ENCODE measurements around the gene SPRR2E. TPM values are rescaled to one million over a fixed set of nuclear protein-coding genes. Genes with fewer than 3 reads are reported as not detected.
"Not testable (repeated sequence)": the region's sequence is repeated elsewhere in the genome, so short reads cannot be mapped to it uniquely, and the experiment has no call there.

The SPRR2E gene
- not detected for total RNA-seq
- long read RNA-seq, donor 1, result 0 reads
- long read RNA-seq, donor 2, result 0 reads

DNA sequence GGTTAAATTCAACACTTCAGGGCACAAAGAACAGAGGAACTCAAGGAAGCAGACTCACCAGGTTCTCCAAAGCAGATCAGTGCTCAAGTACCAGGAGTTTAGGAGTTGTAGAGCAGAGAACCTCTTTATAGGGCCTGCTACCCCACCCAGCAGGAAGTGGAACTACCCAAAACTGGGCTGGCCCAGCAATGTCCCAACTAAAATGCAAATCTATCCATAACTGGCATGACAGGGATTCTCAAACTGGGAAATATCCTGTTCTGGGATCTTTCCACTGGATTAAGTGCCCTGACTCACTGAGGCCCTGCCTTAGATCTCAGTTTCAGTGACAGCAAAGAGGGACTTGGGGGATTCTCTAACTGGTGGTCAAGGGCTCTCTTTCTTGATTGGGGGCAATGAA lies at the start of gene SPRR2E:
Gene SPRR2E (minus strand): TSS at position 101 of the 400 bp plus-strand sequence. CDS start 775 bp downstream, outside the sequence.
- intact Hi-C loops (cut with DNase I), result no loop called here
- DNase-seq (ENCODE audit: low spot score), result no peak

DNA sequence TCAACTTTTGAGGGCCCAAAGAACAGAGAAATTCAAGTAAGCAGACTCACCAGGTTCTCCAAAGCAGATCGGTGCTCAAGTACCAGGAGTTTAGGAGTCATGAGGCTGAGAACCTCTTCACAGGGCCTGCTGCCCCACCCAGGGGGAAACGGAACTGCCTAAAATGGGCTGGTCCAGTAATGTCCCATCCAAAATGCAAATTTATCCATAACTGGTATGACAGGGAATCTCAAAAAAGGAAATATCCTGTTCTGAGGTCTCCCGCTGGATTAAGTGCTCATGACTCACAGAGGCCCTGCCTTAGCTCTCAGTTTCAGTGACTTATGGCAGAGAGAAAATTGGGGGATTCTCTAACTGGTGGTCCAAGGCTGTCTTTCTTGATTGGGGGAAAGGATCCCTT lies 47.1 kb upstream of the SPRR2E start:
- intact Hi-C loops (cut with DNase I), result no loop called here
- no peak for DNase-seq (ENCODE audit: low spot score)

DNA sequence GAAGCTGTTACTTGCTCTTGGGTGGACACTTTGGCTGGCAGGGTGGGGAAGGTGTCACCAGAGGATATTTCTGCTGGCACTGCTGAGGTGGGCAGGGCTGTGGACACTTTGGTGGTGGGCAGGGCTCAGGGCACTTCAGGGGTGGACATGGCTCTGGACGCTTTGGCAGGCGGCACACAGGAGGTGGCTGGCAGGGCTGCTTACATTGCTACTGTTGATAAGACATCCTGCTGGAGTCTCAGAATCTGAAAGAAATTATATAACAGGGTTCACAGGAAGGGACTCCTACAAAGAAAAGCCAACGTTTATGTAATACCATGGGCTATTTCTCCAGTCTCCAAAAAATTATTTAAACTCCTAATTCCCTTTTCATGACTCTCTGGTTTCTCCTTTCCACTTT lies 46.2 kb upstream of the SPRR2E start:
- DNase-seq (ENCODE audit: low spot score), result no peak
- intact Hi-C loops (cut with DNase I), result no loop called here

DNA sequence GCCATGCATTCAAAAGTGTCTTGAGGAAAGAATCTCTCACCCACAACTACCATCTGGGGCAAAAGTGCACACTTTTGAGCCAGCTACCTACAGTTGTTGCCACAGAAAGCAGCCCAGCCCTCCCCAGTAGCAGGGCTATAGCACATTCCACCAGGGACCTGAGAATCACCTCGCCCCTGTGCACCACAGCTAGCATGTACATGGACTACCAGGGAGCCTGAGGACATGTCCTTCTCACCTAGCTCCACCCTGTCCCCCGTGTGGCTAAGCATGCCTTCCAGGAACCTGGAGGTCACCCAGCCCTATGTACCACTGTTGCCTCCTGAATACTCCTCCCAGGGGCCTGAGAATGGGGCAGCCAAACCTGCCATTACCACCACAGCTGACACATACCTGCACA lies 39.4 kb upstream of the SPRR2E start:
- intact Hi-C loops (cut with DNase I), result no loop called here
- no peak for DNase-seq (ENCODE audit: low spot score)

DNA sequence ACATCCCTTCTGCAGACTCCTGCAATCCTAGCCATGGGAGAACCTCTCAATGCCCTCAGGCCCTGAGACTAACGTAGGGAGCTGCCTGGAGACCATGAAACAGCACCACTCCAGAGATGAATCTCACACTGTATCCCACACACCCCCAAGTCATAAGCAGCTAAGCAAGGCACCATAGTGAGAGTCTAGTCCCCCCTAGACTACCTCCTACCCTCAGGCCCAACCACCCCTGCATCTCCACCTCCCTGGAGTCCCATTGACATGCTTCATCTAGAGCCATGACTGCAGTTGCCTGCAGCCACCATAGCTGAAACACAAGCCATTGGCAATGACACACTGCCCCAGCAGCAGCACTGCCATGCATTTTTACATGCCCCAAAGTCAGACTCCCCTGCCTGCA lies 38.9 kb upstream of the SPRR2E start:
- intact Hi-C loops (cut with DNase I), result no loop called here
- no peak for DNase-seq (ENCODE audit: low spot score)

DNA sequence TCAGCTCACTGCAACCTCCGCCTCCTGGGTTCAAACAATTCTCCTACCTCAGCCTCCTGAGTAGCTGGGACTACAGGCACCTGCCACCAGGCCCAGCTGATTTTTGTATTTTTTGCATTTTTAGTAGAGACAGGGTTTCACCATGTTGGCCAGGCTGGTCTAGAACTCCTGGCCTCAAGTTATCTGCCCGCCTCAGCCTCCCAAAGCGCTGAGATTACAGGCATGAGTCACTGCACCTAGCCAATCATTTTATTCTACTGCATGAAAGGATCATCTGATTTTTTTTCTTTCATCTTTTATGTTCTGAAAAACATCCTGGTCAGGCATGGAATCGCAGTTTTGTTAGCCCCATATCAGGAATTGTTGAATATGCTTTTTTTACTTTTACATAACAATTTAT lies 34.4 kb upstream of the SPRR2E start:
- intact Hi-C loops (cut with DNase I); DNase-seq (ENCODE audit: low spot score): not testable (repeated sequence)

DNA sequence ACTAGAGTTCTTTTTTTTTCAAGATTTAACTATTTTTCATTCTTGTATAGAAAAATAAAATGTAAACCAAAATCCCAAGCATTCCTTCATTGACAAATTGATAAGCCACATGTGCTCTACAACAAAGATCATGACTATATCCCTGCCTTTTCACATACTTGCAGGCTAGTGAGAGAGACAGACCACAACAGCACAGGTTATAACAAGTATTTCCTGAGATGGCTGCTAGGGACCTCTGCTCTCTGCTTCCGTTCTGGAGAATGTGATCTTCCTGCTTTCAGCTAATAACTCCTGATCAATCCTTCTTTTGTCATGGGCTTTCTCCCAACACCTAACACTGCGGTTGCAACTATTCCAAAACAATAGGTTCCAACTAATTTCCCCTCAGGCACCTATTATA lies 33.0 kb upstream of the SPRR2E start:
- intact Hi-C loops (cut with DNase I), result no loop called here
- no peak for DNase-seq (ENCODE audit: low spot score)

DNA sequence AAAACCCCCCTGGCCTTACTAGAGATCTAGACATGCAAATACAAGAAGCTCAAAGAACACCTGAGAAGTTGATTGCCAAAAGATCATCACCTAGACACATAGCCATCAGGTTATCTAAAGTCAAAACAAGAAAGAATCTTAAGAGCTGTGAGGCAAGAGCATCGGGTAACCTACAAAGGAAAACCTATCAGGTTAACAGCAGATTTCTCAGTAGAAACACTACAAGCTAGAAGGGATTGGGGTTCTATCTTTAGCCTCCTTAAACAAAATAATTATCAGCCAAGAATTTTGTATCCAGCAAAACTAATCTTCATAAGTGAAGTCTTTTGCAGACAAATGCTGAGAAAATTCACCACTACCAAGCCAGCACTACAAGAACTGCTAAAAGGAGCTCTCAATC lies 31.2 kb upstream of the SPRR2E start:
- DNase-seq (ENCODE audit: low spot score), result no peak
- intact Hi-C loops (cut with DNase I), result no loop called here

DNA sequence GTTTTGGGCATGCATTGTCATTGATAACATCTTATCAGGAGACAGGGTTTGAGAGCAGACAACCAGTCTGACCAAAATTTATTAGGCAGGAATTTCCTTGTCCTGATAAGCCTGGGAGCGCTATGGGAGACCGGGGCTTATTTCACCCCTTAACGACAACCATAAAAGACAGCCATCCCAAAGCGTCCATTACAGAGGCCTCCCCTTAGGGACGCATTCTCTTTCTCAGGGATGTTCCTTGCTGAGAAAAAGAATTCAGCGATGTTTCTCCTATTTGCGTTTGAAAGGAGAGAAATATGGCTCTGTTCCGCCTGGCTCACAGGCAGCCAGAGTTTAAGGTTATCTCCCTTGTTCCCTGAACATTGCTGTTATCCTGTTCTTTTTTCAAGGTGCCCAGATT lies 29.5 kb upstream of the SPRR2E start:
- DNase-seq (ENCODE audit: low spot score); intact Hi-C loops (cut with DNase I): not testable (repeated sequence)

DNA sequence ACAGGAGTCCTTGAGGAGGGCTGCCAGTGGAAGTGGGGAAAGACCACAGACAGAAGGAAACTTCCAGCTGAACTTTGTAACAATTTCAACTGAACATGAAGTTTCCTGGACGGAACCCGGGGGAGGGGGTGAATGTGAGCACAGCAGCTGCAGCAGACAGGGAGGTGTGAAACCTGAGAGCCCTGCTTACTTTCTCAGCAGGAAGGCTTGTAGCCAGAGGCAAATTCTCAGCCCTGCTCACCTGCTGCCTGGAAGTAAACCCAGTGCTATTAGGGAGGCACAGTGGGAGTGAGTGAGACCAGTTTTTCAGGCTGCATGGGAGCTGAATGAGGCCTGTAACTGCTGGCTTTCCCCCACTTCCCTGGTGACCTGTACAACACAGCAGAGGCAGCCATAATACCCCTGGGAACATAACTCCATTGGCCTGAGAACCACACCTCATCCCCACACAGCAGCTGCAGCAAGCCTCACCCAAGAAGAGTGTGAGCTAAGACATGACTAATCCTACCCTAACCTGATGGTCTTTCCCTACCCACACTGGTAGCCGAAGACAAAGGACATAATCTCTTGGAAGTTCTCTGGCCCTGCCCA lies 28.6 kb upstream of the SPRR2E start:
- intact Hi-C loops (cut with DNase I), result no loop called here
- DNase-seq (ENCODE audit: low spot score), result no peak

DNA sequence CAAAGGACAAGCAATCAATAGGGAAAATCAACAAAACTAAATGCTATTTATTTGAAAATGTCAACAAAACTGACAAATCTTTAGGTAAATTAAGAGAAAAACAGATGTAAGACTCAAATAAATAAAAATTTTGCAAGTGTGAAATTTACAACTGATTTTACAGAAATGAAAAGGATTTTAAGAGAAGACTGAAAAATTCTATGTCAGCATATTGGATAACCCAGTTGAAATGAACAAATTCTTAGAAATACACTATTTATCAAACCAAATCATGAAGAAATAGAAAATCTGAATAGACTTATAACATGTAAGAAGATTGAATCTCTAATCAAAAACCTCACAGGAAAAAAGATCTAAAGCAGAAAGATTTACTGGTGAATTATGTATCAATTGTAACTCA lies 26.6 kb upstream of the SPRR2E start:
- DNase-seq (ENCODE audit: low spot score), result no peak

DNA sequence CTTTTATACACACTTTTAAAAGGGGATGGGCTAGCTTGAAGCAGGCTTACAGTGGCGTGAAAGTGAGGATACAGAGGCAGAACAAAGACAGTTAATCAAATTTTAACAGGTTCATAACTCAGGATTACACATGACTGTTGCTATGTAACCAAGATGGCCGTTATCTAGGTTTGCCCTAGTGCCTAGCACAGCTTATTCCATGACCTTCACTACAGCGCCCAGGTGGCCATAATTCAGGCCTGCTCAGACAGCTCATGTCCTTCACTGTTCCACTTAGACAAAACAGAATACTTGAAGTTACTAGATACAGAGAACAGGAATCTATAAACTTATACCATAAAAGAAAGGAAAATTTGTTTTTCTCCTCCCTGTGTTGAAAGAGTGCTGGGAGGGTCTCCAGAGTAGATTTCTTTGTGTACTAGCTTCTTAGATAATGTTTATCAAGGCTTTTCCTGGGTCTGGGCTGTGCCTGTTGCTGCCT lies 25.2 kb upstream of the SPRR2E start:
- no peak for DNase-seq (ENCODE audit: low spot score)
- intact Hi-C loops (cut with DNase I), result no loop called here

More for the DNA sequence above, 26.6 kb upstream of the SPRR2E start:
- intact Hi-C loops (cut with DNase I), result no loop called here

DNA sequence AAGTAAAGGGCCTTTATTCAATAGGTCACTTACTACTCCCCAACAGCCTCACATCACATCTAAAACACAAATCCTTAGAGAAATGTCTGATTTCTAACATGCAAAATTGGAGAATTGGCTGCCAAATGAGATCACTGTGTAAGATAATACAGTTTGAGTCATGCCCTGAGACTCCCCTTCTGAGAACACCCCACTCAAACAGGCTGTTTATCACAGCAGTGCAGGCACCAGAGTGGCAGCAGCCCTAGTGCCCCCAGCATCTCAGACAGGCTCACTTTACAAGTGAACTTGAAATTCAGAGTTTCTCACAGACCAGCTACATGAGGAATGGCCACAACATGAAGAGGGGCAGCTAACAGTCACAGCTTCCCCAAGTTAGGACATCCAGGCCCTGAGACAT lies 20.9 kb upstream of the SPRR2E start:
- DNase-seq (ENCODE audit: low spot score); intact Hi-C loops (cut with DNase I): not testable (repeated sequence)

DNA sequence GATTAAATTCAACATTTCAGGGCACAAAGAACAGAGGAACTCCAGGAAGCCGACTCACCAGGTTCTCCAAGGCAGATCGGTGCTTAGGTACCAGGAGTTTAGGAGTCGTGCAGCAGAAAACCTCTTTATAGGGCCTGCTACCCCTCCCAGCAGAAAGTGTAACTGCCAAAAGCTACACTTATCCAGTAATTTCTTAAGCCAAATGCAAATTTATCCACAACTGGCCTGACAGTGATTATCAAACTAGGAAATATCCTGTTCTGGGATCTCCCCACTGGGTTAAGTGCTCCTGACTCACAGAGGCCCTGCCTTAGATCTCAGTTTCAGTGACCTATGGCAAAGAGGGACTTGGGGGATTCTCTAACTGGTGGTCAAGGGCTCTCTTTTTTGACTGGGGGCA lies 19.1 kb upstream of the SPRR2E start, which contains the start of gene SPRR2F:
Gene SPRR2F (minus strand): TSS at position 101 of the 400 bp plus-strand sequence. CDS start 783 bp downstream, outside the sequence.
- no peak for DNase-seq (ENCODE audit: low spot score)
- intact Hi-C loops (cut with DNase I), result no loop called here

DNA sequence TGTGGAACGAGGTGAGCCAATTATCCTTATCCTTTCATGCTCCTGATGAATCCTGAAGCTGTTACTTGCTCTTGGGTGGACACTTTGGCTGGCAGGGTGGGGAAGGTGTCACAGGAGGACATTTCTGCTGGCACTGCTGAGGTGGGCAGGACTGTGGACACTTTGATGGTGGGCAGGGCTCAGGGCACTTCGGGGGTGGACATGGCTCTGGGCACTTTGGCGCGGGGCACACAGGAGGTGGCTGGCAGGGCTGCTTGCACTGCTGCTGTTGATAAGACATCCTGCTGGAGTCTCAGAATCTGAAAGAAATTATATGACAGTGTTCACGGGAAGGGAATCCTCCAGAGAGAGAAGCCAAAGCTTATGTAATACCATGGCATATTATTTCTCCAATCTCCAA lies 18.1 kb upstream of the SPRR2E start:
- DNase-seq (ENCODE audit: low spot score); intact Hi-C loops (cut with DNase I): not testable (repeated sequence)

DNA sequence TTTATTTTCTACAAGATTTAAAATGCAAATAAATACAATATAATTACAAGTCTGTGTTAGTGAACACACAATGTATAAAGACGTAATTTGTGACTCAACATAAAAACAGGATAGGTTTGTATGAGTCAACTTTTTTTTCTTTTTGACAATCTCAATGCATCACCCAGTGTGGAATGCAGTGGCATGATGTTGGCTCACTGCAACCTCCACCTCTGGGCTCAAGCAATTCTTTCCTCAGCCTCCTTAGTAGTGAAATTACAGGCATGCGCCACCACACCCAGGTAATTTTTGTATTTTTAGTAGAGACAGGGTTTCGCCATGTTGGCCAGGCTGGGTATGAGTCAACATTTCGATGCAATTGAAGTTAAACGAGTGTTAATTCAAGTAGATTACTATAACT lies 5.9 kb upstream of the SPRR2E start:
- intact Hi-C loops (cut with DNase I), result no loop called here
- DNase-seq (ENCODE audit: low spot score), result no peak

DNA sequence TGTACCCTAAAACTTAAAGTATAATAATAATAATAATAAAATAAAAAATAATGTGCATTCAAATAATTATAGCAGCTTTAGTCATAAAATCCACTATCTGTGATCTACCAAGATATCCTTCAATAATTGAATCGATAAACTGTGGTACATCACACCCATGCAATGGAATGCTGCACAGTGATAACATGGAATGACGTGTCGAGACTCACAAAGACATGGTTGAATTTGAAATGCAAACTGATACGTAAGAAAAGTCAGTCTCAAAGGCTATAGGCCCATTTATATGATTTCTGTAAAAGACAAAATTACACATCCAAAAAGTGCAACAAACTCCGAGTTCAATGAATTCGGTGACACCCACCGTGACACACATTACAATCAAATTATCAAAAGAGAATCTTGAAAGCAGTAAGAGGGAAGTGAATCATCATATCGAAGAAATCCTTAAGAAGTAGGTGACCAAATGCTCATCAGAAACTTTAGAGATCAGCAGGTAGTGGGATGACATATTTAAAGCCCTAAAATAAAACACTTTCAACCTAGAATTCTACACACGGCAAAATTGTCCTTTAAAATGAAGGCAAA lies 5.2 kb upstream of the SPRR2E start:
- intact Hi-C loops (cut with DNase I), result no loop called here
- DNase-seq (ENCODE audit: low spot score), result no peak

DNA sequence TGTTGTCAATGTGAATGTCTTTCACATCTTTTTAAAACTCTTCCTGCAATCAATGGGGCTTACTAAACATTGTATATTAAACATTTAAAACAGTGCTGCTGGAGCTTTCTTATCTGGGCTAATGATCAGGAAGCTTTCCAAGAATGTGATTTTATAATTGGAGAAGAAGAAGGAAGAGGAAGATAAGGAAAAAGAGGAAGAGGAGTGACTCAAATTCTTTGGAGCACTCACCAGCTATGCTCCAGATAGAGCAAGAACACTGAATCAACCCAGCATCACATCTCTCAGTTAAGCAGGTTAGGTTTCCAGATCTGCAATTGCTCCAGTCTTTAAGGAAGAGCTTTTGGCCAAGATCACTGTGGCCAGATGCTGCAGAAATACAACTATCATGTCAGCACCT lies 1.4 kb upstream of the SPRR2E start:
- DNase-seq (ENCODE audit: low spot score), result no peak
- intact Hi-C loops (cut with DNase I), result no loop called here

DNA sequence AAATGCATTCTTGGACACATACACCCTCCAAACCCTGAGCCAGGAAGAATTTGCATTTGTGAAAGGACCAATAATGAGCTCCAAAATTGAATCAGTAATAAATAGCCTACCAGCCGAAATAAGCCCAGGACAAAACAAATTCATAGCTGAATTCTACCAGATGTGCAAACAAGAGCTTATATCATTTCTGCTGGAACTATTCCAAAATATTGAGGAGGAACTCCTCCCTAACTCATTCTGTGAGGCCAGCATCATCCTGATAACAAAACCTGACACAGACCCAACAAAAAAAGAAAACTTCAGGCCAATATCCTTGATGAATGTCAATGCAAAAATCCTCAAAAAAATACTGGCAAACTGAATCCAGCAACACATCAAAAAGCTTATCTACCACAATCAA lies 6.7 kb downstream of the SPRR2E start:
- intact Hi-C loops (cut with DNase I), result no loop called here
- no peak for DNase-seq (ENCODE audit: low spot score)

DNA sequence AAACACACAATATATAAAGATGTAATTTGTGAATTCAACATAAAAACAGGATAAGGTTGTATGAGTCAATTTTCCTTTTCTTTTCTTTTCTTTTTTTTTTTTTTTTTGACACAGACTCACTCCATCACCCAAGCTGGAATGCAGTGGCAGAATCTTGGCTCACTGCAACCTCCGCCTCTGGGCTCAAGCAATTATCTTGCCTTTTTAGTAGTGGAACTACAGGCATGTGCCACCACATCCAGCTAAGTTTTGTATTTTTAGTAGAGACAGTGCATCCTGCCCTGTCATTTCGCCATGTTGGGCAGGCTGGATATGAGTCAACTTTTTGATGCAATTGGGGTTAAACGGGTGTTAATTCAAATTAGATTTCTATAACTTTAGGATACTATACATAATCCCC lies 12.6 kb downstream of the SPRR2E start:
- intact Hi-C loops (cut with DNase I), result no loop called here
- no peak for DNase-seq (ENCODE audit: low spot score)

Measured in posterior vena cava (tissue), 2 donors.